HG03575 (cell line): Measurements from ENCODE around the gene B3GAT1.

Source experiments
- ATAC-seq: cut with Tn5 transposase; IDR thresholded peaks from one replicate; pipeline ENCODE4 v1.9.1; 2021; ENCODE audit not compliant: unreplicated experiment, insufficient number of reproducible peaks, low FRiP score; ENCODE audit errors: extremely low read depth

B3GAT1 gene

DNA sequence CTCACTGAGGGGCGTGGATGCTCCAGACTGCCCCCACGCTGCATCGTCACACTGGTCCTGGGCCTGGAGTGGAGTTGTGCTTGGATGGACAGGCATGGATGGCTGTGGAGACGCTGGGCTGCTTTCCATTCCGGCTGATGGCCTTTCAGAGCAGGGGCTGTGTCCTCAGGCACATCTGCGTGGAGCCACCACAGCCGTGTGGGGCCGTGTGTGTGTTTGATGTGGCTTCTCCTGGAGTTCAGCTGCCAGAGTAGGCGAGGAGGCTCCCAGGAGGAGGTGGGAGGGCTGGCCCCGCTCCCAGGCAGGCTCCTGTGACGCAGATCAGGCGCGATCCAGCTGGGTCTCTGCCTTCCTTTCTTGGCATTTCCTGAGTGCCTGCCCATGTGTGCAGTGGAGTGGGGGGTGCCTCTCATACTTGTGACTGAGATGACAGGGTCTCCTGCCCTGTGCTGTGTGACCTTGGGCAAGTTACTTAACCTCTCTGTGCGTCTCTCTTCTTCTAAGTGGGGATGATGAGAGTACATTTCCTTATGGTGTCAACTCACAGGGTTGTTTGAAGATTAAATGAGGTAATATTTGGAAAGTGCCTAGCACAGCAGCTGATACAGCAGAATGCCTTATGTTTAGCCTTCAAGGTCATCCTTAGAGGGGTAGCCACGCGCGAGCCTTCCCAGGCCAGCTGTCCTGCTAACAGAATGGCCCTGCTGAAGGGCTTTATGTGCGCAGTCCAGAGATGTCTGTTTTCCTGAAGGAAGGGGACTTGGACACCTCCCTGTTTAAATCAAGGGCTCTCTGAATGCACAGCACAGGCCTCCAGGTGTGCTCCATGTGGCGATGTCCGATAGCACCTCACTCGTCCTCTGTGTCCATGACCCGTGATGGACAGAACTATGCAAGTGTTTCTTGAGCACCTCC lies 46.8 kb downstream of the B3GAT1 start:
- ATAC-seq, result no peak

DNA sequence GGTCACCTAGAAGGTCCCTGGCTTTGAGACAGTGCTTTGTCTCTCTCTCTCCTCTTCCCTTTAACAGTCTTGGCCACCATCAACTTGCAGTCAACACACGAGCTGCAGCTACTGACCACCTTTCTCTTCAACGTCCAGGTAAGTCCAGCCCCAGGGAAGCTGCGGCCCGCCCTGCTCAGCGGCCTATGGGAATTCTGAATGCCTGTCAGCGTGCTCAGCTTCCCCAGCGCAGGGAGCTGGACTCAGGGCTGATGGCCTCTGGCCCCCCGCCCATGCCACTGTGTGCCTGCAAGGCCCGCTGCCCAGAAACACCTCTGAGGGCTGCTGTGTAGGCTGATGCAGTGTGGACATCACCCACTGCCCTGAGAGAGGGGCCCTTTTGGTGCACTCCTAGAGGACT lies 47.8 kb downstream of the B3GAT1 start:
- no peak for ATAC-seq

DNA sequence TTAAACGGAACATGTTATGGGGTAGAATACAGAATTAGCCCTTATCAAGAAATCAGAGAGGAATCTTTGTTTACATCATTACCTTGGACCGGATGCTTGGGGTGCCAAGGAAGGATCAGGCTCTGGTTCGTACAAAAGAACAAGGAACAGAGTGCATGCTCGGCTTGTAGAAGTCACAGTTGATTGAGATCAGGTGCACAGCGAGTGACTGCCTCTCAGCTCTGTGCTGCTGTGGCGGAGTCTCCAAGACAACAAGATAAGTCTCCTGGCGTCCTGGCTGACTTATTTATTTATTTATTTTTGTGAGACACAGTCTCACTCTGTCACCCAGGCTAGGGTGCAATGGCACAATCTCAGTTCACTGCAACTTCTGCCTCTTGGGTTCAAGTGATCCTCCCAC lies 48.5 kb downstream of the B3GAT1 start:
- ATAC-seq, result no peak

DNA sequence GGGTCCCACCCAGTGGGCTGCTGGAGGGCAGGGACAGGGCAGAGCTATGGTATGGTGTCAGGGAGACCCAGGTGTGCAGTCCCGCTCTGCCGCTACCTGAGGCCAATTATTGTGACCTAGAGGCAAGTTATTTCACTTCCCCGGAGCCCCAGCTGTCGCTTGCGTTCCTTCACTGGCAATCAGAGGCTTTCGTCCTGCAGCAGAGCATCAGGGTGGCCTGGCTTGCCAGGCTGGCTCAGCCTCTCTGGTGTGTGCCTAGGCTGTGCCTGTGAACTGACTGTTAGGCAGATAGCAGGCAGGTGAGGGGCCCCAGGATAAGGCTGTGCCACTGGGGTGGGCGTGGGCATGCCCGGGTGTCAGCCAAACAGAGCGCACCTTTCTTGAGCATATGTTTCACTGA lies 48.9 kb downstream of the B3GAT1 start:
- ATAC-seq, result no peak

DNA sequence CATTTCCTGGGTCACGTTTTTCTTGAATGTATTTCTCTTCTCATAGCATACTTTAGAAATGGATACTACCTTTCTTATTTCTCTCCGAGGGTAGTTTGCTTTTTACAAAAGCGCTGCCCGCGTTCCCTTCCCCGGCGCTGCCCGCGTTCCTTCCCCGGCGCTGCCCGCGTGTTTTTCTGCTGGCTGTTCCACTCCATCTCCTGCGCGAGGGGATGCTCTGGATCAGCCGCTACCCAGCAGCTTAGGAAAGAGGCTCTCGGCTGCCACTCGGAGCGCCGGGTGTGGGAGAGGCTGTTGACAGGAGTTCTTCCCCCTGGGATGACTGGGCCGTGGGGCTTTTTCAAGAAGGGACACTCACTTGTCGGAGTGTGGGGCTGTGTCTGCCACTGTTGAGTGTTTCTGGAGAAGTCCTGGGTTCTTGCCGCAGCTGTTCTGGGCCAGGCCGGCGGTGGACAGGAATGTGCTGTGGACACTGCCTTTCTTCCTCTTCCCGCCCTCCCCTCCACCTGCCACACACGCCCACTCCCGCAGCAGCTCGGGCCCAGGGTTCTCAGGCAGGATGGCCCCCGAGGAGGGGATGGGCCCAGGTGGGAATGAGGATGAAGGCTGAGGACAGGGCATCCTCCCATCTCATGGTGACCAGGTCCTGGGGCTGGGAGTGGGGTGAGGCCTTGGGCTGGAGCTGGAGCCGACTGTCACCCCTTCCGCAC lies 49.7 kb downstream of the B3GAT1 start:
- ATAC-seq, result no peak

DNA sequence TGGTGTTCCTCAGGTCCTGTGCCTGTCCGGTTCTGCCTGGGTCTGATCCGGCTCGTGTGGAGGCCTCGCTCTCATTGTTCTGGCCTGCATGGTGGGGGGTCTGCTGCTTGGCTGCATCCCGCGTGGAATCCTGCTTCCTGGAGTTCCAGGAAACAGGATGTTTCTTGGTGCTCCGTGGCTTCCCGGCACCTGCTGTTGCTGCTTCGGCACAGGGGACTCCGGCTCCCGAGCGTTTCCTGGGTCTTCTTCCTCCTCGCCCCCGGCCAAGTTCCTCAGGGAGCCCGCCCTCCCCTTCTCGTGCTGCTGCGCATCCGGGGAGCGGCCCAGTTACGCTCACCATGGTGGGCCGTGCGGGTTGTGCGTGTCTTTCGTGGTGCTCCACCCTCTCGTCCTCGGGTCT lies 50.4 kb downstream of the B3GAT1 start:
- no peak for ATAC-seq

DNA sequence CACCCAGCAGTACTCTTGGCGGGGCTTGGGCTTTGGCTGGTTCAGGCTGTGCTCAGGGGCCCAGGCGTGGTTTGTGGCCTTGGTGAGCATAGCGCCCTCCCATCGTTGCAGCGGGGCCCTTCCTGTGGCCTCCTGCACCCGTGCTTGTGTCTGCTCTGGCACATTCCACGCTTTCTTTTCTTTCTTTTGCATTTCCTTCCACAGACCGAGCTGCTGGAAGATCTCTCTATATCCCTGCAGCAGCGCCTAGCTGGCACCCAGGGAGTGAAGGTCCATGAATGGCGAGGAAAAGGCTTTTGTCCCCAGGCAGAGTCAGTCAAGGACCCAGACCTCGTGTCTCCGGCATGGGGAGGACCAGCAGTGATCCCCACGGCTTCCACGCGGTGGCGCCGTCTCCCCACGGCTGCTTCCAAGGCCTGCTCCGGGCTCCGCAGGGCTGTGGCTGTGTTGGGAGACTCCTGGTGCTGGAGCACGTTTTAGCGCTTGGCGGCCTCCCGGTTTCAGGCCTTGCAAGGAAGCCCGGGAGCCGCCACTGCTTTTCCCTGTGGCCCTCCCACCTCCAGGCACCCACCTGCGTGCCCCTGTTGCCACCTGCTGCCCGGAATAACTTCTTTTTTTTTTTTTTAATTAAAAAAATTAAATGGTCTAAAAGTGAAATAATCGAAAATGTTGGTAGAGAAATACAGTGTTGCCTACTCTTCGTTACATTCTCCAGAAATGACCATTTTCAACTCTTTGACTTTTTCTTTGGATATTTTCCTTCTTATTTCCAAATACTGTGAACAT lies 51.8 kb downstream of the B3GAT1 start:
- no peak for ATAC-seq

DNA sequence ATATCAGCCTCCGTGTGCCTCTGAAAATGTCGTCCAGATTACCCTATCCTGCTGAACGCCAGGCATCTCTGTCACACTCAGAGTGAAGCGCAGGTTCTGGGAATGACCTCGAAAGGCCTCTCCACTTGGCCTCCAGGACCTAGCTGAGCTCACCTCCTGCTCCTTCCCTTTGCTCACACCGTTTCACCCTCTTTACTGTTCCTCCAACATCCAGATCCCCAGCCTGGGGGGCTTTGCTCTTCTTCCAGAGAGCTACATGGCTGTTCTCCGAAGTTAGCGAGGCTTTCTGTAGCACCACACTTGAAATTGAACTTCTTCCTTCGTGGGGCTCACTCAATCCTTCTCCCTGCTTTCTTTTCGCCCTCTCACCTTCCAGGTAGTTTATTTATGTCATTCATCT lies 52.4 kb downstream of the B3GAT1 start:
- no peak for ATAC-seq

DNA sequence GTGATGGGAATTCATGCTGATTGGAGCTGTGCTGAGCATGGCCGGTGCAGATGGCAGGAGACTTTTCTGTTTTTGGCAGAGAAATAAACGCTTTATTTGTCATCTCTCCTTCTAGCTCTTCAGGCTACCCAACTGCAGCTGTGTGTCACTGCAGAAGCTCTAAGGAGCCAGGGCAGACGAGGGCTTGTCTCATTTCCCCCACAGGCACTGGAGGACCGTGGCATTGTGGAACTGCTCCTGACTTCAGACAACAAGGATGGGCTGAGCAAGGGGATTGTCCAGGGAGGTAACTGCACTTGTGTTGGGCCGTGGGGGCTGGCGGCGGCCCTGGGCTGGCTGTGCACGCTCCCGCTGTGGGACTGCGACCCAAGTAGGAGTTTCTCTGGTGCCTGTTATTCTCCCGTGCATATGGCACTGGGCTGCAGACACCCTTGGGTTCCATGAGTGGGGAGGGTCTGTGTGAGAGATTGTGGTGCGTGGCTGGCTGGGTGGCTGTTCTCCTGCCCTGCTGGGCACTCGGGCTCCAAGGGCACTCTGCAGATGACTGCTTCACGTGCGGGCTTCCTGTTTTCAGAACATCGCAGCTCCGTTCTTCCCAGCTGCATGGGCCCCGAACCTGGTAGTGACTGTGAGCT lies 53.1 kb downstream of the B3GAT1 start:
- no peak for ATAC-seq

DNA sequence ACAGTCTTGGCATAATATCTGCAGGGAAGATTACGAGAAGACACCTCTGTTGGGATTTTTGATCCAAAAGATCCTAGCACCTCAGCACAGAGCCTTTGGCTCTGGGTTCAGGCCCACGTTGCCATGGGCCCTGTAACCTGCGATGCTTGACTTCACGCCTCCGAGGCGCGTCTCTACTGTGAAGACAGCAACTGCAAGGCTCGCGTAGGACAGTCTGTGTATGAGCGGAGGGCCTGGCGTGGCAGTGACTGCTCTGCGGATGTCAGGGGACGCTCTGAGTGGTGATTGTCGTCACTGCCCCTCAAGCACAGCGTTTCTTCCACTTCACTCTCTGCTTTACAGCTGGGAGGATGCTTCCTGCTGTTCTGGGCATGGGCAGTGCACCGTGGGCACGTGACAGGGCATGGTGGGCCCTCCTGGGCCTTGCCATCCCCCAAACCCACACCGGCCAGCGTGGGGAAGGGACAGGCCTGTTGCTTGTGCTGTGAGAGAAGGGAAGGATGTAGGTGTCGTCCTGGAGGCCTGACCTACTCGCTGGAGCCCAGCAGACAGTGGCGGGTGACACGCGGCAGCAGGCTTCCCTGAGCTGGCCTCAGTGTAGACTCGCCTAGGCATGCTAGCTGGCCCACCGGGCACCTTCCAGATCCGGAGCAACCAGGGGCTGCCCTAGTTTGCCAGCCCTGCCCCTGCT lies 53.7 kb downstream of the B3GAT1 start:
- no peak for ATAC-seq

DNA sequence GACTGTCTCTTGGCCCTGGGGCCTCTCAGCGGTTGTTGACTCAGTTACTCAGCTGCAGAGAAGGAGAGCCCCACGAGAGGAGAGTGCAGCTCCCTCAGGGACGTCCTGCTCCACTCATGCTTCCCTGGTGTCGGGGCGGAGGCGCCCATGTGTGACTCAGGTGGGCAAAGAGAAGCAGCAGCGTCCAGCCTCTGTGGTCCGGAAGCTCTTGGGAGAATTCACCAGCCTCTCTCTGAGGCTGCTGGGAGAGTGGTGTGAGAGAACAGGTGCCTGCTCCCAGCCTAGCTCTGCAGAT lies 54.5 kb downstream of the B3GAT1 start:
- no peak for ATAC-seq

DNA sequence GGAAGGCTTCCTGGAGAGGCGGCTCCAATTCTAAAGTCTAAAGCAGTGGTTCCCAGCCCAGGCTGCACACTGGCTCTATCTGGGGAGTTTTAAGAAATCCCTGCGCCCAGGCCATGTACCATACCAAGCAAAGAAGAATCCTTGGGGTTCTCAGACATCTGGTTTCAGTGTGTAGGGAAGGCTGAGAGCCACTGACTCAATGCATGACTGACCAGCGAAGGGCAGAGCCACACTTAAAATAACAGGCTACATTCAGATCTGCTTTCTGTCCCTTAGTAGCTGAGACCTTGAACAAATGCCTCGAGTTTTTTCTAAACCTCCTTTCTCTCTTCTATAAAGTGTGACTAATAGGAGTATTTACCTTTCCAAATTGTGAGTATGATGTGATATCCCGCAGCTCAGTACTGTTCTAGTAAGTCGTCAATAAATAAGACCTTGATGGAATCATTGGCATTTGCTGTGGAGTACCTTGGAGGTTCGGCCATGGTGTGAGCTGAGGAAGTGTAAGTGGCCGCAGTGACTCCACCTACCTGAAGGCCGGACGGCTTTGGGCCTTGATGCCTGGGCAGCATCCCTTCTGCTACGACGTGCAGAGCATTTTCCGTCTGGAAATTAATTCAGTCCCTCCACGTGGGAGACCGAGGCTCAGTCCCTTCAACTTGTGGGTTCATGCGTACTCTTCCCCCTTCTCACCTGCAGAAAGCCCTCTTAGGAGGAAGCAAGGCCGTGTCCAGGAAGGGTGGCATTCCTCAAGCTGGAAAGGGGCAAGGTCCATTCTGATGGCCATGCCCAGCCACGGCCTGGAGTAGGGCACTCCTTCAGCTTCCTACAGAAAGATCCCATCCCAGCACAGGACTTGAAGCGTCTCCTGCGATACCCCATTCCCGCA lies 55.1 kb downstream of the B3GAT1 start:
- ATAC-seq, result no peak

DNA sequence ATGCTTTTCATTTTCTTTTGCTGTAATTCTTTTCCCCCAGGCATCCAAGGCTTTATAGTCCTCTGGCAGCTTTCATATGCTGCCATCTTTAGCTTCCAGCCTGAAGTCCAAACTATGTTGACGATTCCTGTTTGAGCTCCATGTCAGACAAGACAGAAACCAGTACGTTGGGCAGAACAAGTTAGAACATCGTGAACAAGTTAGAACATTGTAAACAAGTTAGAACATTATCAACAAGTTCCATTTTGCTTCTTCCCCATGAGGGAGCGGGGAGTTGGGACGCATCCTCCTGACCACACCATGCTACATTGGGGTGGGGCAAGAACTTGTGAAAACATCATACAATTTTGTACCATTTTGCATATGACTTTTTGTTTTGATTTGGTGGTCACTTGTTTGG lies 56.4 kb downstream of the B3GAT1 start:
- no peak for ATAC-seq

DNA sequence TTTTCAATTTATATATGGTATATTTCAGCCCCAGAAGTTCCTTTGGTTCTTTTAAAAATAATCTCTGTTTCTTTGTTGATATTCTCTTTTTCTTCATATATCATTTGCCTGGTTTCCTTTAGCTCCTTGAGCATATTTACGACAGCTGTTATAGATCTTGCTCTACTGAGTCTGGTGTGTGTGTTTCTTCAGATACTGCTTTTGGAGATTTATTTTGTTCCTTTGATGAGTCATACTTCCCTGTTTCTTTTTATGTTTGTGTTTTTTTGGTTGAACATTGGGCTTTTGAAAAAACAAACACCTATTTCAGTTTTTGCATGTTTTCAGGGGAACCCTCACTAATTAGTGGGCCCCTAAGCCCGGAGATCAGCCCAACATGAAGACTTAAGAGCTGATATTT lies 56.9 kb downstream of the B3GAT1 start:
- no peak for ATAC-seq

DNA sequence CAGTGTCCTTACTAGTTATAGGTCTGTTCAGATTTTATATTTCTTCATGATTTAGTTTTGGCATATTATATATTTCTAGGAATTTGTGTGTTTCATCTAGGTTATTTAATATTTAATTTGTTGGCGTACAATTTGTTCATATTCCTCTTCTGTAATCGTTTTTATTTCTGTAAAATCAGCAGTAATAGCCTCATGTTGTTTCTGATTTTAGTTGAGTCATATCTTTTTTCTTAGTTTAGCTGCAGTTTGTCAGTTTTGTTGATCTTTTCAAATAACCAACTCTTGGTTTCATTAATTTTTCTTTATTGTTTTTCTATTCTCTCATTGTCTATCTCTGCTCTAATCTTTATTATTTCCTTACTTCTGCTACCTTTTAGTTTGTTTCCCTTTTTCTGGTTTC lies 59.9 kb downstream of the B3GAT1 start:
- no peak for ATAC-seq

DNA sequence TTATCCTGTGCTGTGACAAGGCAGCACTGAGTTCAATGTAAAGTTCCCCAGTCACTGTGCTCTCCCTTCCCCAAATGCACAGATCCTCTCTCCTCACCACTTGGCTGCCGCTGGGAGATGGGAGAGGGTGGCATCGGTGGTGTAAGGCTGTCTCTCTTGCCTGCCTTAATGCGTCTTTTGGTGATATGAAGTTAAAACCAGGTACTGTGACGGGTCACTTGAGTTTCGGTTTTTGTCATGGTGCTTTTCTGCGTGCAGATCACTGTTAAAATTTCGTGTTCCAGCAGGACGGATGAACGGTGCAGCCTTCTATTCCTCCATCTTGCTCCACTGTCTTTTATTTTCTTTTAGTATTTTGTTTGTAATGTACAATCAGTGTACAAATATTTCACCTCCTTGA lies 61.7 kb downstream of the B3GAT1 start:
- ATAC-seq, result no peak

DNA sequence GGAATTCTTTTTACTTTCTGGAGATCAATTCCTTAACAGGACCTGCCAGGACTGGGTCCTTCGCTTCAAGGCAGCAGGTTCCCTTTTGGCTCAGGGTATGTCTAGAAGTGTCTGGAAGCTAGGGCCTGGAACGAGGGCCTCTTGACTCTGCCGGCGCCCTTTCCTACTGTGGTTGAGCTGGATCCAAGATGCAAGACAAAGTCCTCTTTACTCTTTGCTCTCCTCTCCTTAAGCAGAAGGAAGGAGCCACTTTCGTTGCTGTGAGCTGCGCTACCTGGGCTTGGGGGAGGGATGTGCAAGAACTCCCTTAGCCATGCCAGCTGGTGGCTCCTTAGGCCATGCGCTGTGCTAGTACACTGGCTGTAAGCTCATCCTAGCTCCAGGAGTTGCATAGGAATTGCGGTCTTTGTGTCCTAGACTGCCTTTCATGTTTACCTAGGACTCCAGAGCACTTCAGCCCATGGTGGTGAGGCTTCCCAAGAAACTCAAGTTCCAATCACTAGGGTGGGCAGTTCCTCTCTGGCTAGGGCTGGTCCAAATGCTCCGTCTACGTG lies 62.2 kb downstream of the B3GAT1 start:
- ATAC-seq, result no peak
